H7 (cell line): Measurements from ENCODE around the gene AGAP1. TPM values are rescaled to one million over a fixed set of nuclear protein-coding genes. Genes with fewer than 3 reads are reported as not detected.

Experiments used
- DNase-seq: peaks from one replicate; pipeline ENCODE4 v3.0.0; 2012
- H3K27me3 ChIP-seq: 2 replicates; pipeline ENCODE4 v1.6.0; 2011; ENCODE audit warnings: mild to moderate bottlenecking, low read length; ENCODE audit not compliant: control insufficient read depth, insufficient read depth
- H3K36me3 ChIP-seq: replicated peaks from 2 replicates; pipeline ENCODE4 v1.5.1; 2011; ENCODE audit warnings: low read length; ENCODE audit not compliant: control insufficient read depth, insufficient read depth
- H3K4me3 ChIP-seq: 2 replicates; pipeline ENCODE4 v1.5.1; 2011; ENCODE audit warnings: low read depth, mild to moderate bottlenecking, control low read depth, low read length, moderate library complexity; ENCODE audit not compliant: insufficient read depth
- total RNA-seq: library from RNA; depleted of rRNA; stranded (reverse); fragments of >200 nt; shearing (Covaris generic); gene quantifications from 2 replicates; pipeline ENCODE4 v1.2.3, GENCODE V29; 2014

AGAP1 gene
- total RNA-seq, 1 experiment from 2014 or later = 12.6 TPM

DNA sequence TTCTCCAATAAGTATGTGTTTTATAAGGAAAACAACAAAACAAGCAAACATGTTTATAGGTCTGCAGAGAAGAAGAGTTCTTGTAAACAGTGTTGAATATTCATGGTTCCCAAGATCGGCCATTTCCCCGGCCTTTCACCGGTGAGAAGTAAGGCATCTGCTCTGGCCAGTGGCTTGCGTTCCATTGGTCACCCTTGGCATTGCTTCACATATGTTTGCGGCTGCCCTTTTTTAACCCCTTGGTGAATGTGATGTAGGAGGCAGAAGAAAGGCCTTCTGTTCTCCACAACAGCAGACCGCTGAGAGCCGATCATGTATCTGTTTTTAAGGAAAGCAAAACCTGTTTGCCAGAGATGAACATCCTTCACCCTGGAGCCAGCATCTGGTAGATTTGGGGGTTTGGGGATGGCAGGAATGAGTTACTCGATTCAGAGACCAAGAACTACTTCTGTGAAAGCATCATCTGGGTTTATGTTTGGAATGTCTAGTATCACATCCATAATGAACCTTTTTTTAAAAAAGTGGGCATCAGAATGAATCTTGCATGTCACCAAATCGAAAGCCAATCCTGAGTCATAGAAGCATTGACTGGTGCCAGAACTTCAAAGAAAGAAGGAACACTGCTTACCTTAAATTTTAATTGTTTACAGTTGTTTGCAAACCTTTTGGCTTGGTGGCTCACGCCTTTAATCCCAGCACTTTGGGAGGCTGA is 112.3 kb downstream of the AGAP1 start:
- H3K4me3 ChIP-seq = no peak overlapping the region
- H3K27me3 ChIP-seq = no peaks in the 10 kb centered on the region
- H3K36me3 ChIP-seq = no peaks in the 10 kb centered on the region
- peak; percentile 62 for DNase-seq

DNA sequence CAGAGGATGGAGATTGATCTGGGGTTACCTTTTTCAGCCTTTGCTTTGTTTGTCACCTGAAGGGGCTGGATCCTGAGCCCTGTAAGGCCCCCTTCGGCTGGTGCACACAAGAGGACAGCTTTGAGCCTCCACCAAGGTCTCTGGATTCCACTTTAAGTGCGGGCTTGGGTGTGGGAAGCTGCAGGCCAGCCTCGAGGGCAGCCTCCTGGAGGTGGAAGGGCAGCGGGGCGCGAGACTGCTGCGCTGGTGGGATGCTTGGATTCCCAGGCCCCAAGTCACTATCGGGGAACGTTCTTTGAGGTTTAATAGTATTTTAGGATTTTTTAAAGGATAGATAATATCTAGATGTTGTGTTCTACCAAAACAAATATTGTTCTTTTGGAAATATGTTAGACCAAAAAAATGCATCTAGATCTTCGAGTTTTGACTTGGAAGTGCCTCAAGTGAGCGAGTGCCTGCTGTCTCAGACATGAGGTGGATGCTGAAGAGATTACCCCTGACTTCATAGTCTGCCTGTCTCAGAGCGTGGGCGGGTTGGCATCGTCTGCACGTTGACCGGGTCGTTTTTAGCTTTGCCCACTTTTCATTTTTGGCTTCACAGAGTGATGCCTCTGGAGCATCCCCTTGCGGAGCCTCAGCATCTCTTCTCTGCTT is 113.8 kb downstream of the AGAP1 start:
- Histone ChIP-seq H3K36me3 (no peaks in the 10 kb centered on the region), H3K27me3 (no peaks in the 10 kb centered on the region), H3K4me3 (no peak overlapping the region)
- DNase-seq = no peak

DNA sequence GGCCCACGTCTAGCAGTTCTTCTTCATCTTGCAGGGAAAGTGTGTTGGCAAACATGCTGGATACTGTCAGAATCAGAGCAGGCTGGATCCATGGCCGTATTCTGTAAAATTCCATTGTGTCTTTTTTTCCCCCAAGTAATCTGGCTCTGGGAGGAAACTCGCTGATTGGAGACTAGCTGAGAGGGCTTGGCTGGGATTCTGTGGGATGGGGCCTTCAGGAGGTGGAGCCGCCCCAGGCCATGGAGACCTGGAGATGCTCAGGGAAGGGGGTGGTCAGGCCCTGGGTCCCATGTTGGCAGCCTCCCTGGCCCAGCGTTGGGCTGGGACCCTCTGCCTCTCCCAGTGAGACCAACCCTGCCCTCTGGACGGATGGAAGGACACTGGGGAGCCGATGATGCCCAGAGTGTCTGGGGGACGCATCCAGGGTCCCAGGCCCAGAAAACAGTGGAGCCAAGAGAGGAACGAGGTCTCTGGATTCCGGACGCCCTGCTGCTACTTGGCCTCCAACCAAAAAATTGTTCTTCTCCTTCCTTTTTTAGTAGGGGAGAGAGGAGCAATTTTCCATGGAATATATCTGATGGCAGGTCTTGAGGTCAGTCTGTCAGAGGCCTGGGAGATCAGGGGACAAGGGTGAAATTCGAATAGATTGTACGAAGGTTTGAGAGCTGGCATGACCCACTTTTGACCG is 114.5 kb downstream of the AGAP1 start:
- Histone ChIP-seq H3K36me3 (no peaks in the 10 kb centered on the region), H3K4me3 (no peak overlapping the region), H3K27me3 (no peaks in the 10 kb centered on the region)
- no peak for DNase-seq

DNA sequence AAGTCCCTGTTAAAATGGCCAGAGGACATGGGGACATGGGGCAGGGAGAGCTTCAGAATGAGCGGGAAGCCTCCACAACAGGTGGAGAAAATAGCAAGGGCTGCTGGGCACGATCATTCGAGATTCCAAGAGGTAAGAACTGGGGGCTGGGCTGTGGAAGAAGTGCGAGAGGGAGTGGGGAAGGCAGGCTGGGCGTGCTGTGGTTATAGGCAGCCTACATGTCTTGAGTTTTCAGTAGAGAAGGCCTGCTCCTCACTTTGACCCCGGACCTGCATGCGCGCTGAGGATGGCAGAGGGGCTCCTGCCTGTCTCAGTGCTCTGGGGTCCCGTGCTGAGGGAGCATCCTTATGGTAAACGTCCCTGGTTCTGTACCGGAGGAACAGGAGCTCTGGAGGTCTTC is 115.5 kb downstream of the AGAP1 start:
- H3K36me3 ChIP-seq = no peaks in the 10 kb centered on the region
- no peaks in the 10 kb centered on the region for H3K27me3 ChIP-seq
- H3K4me3 ChIP-seq = no peak overlapping the region
- no peak for DNase-seq

DNA sequence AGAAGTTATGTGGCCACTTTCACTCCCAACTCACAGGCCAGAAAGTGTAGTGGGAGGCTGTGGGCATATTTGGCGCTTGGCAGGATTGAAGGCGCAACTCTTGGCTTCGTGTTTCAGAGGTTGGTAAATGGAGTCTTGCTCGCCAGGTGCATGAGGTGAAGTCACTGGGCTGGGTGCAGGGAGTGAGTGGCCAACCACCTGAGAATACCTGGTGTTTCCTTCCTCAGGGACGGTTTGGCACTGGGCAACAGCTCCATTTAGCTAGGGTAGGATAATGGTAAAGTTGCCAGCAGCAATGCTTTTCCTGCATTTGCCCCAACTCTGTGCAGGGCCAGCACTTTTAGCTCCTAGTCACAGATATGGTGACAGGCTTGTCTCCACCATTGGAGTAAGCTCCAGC is 115.9 kb downstream of the AGAP1 start:
- no peak overlapping the region for H3K4me3 ChIP-seq
- H3K27me3 ChIP-seq = no peaks in the 10 kb centered on the region
- no peaks in the 10 kb centered on the region for H3K36me3 ChIP-seq
- no peak for DNase-seq

DNA sequence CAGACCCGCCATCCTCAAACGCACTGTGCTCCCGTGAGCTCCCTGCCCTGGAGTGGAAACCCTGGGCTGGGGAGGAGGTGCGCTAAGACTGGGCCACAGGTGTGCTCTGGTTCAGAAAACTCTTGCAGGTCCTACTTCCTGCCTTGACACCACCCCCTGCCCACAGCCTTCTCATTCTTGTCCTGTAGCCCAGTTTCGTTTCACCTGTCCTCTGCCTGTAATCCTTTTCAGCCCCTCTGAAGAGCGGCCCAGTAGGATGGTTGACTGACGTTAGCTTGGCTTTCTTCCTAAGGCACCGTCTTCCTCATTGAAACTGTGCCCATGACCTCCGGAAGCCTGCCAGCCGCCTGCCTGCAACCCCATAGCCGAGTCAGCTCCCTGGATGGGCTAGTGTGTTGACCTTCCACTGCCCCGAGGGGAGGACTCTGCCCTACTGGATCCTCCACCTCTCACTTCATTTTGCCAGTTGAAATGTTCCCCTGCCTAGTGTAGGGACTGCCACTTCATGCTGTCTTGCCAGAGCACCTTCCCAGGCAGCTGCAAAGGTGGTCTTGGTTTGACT is 116.9 kb downstream of the AGAP1 start:
- no peak overlapping the region for H3K4me3 ChIP-seq
- H3K36me3 ChIP-seq = no peaks in the 10 kb centered on the region
- no peaks in the 10 kb centered on the region for H3K27me3 ChIP-seq
- DNase-seq = no peak

DNA sequence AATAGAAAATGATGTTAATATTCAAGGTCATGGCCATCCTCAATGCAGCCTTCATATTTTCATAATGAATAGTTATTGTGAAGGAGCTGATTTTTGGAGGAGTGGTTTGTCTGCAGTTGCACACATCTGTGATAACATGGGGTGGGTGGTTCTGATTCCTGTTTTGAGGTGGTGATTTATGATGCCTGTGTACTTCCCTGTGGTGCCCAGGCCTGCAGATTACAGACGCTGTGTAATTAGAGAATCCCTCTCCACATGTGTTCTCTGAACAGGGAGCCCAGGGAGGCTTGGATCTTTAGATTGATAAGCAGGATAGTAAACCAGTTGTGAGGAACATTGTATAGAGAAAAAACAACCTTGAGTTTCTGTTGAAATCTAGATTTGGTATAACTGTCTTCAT is 117.5 kb downstream of the AGAP1 start:
- no peak for DNase-seq

DNA sequence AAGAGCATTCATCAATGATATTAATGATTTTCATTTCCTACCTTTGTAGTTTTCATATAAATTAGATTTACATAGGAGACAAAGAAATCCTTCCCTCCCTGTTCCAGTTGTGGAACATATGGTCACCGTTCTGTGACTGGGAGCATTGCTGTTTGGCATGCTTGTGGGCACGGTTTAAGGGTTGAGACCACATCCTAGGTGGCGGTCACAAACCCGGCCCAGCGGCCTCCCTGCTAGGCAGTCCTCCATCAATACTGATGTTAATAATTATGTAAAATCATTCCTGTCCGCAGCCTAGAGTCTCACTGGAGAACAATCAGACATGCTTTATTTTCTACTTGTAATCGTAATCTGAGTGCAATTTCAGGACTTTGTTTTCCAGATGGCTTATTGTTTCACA is 117.9 kb downstream of the AGAP1 start:
- H3K27me3 ChIP-seq = no peaks in the 10 kb centered on the region
- no peaks in the 10 kb centered on the region for H3K36me3 ChIP-seq
- no peak for DNase-seq

More for the DNA sequence above, 117.5 kb downstream of the AGAP1 start:
- Histone ChIP-seq H3K4me3 (no peak overlapping the region), H3K36me3 (no peaks in the 10 kb centered on the region), H3K27me3 (no peaks in the 10 kb centered on the region)

DNA sequence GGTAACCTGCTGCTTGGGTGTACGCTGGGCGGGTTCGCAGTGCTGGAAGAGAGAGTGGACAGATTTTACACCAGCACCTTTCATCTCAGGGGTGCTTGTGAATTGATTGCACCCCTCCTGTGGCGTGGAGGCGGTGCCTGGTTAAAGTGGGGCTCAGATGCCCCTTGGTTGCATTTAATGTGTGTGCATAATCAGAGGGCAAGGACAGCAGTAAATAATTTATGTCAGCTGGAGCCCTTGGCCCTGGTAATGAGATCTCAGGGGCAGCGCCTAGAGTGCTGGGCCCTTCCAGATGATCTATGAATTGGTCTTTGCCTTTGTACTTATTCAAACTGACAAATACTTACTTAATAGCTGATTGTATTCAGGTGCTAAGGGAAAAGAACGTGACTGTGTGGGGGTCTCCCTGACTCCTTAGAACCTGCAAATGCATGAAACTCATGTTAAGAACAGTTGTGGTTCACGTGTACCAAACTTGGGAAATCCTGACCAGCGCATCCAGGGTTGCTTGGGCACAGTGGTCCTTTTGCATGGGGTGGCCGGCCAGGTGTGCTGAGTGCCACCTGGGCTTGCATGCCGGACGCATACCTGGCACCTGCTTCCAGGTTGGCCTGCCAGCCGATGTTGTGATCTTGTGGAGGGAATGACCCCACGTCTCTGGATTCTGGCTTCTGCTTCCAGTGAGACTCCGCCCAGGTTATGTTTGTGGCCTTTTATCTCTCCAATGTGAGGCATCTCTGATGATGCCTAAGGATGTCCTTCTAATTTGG is 118.5 kb downstream of the AGAP1 start:
- Histone ChIP-seq H3K27me3 (no peaks in the 10 kb centered on the region), H3K4me3 (no peak overlapping the region), H3K36me3 (no peaks in the 10 kb centered on the region)
- no peak for DNase-seq

More for the DNA sequence above, 117.9 kb downstream of the AGAP1 start:
- no peak overlapping the region for H3K4me3 ChIP-seq

DNA sequence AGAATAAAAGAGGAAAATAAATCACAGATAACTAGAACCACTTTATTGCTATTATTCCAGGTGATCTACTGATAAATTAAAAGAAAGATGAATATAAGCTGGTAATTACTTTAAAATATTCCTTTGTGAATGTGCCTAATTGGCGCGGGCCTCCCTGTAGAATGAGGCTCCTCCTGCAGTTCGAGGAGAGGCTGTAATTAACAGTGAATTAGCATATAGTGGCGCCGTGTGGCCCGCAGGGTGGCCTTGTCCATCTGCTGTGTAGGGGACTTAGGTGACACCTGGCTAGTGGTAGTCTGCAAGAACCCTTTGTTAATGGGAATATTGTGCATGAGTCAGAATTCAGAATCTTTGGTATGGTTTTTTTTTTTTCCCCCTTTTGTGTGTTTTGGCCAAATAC is 119.8 kb downstream of the AGAP1 start:
- no peak for DNase-seq
- H3K27me3 ChIP-seq = no peaks in the 10 kb centered on the region
- no peak overlapping the region for H3K4me3 ChIP-seq
- no peaks in the 10 kb centered on the region for H3K36me3 ChIP-seq

DNA sequence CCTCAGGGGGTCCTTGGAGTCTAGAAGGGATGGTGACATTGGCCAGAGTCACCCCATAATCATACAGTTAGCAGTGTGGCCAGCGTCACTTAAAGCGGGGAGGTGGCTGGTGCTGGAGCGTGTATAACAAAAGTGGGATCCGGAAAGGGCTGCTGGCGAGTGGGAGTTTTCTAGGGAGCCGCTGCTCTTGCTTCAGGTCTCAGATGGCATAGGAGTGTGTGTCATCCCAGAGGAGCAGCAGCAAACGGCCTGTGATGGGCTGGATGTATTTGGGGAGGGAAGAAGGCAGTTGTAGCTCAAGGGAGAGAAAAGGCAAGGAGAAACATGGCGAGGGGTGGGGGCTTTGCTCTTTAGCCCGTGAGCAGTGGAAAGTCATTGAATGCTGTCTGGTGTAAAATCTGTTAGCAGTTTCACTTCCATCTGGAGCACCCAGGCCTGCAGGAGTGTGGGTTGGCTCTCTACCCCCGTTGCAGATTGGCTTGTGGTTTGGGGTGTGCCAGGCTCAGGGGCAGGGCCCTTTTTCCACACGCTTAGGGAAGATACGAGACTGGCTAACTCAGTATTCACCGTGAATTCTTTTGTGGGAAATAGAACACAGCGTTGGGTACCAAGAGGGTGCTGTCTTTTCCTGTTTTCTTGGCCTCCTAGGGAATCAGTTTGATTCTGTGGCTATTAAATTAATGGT is 120.5 kb downstream of the AGAP1 start:
- DNase-seq = no peak
- no peaks in the 10 kb centered on the region for H3K27me3 ChIP-seq
- no peak overlapping the region for H3K4me3 ChIP-seq
- H3K36me3 ChIP-seq = no peaks in the 10 kb centered on the region

DNA sequence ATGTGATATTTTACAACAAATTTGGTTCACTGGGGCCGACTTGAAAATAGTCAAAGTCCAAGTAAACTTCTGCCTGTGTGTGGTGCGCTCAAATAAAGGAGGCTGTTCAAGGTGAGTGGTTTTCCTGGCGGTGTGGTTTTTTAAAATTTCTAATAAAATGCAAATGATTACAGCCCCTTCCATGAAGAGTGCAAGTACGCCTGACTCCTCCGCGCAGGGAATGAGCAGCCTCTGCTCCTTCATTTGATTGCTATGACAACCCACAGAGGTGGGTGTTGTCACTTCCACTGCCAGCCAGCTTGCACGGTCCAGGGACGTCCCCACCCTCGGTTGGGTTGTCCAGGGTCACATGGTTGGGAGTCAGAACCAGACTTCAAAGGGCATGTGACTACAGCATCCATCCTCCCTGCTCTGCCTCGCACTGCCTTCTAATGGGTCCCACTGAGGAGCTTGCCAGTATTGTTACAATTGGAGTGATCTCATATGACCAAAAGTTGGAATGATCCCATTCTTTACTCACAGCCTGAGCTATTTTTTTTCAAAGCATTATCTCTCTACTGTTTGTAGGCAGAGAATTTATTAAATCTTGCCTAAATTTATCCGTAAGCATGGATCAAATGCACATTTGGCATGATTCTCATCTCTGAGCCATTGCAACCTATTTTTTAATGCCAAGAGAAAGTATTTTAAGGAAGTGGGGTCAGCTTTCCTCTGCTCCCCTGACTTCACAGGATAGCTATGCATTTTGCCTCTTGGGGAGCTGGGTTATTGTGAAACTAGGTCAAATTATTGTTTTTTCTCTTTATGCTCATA is 121.3 kb downstream of the AGAP1 start:
- no peak for DNase-seq
- no peaks in the 10 kb centered on the region for H3K36me3 ChIP-seq
- H3K4me3 ChIP-seq = no peak overlapping the region
- H3K27me3 ChIP-seq = no peaks in the 10 kb centered on the region

DNA sequence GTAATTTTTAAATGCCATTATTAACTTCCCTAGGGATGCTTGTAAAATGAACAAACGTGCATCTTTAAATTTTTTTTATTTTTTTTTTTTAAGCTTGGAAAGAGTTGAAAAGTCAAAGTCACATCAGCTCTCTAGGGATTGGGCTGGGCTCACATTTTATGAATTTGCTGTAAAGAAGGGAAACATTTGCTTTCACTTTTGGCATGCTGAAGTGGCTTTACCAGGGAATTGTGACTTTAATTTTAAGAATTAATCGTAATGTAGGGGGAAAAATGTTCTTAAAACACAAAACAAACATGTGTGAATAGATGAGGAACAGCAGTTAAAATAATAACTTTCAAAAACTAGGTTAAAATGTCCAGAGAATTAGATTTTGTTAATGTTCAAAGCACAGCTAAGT is 123.0 kb downstream of the AGAP1 start:
- Histone ChIP-seq H3K36me3 (no peaks in the 10 kb centered on the region; the same call in 1 of the 2 replicates), H3K4me3 (no peak overlapping the region), H3K27me3 (no peaks in the 10 kb centered on the region)
- no peak for DNase-seq
